Progenitor cell of endocrine pancreas (in vitro differentiated cells): Measurements from ENCODE around the gene TAF8. TPM values are rescaled to one million over a fixed set of nuclear protein-coding genes. Genes with fewer than 3 reads are reported as not detected.

ENCODE experiments used
- DNase-seq: peaks from one replicate; pipeline ENCODE4 v3.0.0; 2021; ENCODE audit warnings: low spot score; ENCODE audit not compliant: unreplicated experiment
- H3K27ac Mint-ChIP-seq: 2 replicates; pipeline ENCODE4 v1.8.0; 2021; ENCODE audit warnings: mild to moderate bottlenecking, moderate library complexity, mixed read lengths
- H3K27me3 Mint-ChIP-seq: 2 replicates; pipeline ENCODE4 v1.8.0; 2021; ENCODE audit warnings: mixed read lengths
- H3K36me3 Mint-ChIP-seq: 2 replicates; pipeline ENCODE4 v1.8.0; 2022; ENCODE audit warnings: mixed read lengths; ENCODE audit not compliant: insufficient read depth
- H3K4me1 Mint-ChIP-seq: 2 replicates; pipeline ENCODE4 v1.8.0; 2021; ENCODE audit warnings: low read depth, mixed read lengths
- H3K4me3 Mint-ChIP-seq: 2 replicates; pipeline ENCODE4 v1.8.0; 2021; ENCODE audit warnings: low read depth, mild to moderate bottlenecking, moderate library complexity, mixed read lengths
- H3K9me3 Mint-ChIP-seq: 2 replicates; pipeline ENCODE4 v1.8.0; 2021; ENCODE audit warnings: low read depth, mixed read lengths
- total RNA-seq: library from RNA; stranded (reverse); gene quantifications from 2 replicates; pipeline ENCODE4 v1.2.1, GENCODE V29; 2021
- TF ChIP-seq, protein P1 (sequence below): fragments of 200-600 bp; sonication (generic); IDR thresholded peaks from one replicate; pipeline ENCODE4 v1.5.0; 2021; ENCODE audit warnings: antibody characterized with exemption, mild to moderate bottlenecking; ENCODE audit not compliant: unreplicated experiment

The TAF8 gene
- total RNA-seq, 1 donor from 2014 or later, result 38.9 TPM

DNA sequence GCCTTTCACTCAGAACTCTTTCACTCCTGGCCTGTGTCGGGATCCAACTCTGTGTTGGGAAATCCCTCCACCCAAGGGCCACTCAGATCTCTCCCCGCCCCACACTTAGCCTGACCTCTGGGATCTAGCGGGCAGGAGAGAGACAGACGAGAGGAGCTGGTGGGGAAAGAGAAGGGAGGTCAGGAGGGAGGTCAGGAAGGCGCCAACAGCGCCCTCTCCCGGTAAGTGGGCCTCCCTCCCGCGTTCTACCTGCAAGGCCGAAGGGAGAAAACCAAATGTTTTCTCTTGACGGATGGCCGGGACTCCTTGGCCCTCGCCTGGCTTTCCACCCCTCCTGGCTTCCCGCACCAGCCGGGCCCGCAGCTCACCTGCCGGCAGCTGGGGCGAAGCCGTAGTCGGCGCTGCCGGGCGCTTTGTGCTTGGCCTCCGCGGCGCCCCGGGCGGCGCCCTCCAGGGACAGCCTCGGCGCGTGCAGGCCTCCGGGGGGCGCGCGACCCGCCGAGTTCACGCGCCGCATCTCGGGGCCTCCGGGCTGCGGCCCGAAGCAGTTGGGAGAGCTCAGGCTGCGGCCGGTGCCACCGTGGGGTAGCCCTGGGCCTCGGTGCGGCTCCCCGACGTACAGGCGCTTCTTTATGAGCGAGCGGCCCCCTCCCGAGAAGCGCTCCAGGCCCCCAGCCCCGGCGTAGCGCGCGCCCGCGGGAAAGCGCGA, 53.9 kb downstream of the TAF8 start:
- Mint-ChIP-seq H3K4me1 (peaks cover 15% of the 10 kb centered on the region), H3K27ac (no peak overlapping the region), H3K9me3 (no peaks in the 10 kb centered on the region), H3K27me3 (no peaks in the 10 kb centered on the region), H3K4me3 (peak overlapping the region; percentile 56), H3K36me3 (peaks cover 4% of the 10 kb centered on the region)
- TF ChIP-seq, protein P1, sequence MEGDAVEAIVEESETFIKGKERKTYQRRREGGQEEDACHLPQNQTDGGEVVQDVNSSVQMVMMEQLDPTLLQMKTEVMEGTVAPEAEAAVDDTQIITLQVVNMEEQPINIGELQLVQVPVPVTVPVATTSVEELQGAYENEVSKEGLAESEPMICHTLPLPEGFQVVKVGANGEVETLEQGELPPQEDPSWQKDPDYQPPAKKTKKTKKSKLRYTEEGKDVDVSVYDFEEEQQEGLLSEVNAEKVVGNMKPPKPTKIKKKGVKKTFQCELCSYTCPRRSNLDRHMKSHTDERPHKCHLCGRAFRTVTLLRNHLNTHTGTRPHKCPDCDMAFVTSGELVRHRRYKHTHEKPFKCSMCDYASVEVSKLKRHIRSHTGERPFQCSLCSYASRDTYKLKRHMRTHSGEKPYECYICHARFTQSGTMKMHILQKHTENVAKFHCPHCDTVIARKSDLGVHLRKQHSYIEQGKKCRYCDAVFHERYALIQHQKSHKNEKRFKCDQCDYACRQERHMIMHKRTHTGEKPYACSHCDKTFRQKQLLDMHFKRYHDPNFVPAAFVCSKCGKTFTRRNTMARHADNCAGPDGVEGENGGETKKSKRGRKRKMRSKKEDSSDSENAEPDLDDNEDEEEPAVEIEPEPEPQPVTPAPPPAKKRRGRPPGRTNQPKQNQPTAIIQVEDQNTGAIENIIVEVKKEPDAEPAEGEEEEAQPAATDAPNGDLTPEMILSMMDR, result peak; percentile 94
- peak; percentile 59 for DNase-seq

DNA sequence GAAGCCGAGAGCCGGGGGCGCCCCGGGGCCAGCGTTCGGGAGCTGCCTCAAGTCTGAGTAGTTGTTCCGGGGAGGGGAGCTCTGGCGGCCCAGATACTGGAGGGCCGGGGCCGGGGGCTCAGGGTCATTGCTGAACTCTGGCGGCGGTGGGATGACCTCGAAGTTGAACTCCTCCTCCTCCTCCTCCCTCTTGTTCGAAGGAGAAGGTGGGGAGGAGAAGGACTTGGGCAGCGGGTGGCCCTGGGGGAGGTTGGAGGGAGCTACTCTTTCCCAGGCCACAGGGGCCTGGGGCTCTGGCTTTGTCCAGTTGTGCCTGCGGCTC, 54.4 kb downstream of the TAF8 start:
- no peak overlapping the region for H3K27ac Mint-ChIP-seq
- H3K4me3 Mint-ChIP-seq, result peak overlapping the region; percentile 52

DNA sequence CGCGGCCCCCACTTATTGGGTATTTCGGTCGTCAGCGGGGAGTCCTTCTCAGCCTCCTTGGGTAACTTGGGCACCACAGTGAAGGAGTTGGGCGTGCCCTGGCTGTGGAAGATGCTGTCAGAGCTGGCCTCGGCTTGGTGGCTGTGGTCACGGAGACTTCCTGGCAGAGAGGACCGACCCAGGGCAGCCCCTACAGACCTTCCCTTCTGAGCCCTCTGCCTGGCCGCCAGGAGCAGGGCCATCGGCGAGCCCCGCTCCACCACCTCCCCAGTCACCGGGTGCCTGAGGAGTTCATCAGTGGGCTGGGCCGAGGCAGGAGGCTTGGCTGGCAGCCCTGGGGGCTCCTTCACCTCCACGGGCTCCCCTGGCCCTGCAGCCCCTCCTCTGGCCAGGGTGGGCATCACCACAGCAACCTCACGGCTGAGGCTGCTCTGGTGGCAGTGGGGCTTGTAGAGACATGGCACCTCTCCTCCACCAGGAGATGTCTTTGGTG, 54.9 kb downstream of the TAF8 start:
- DNase-seq, result no peak
- H3K9me3 Mint-ChIP-seq, result no peaks in the 10 kb centered on the region

More for the DNA sequence above, 54.4 kb downstream of the TAF8 start:
- peaks cover 6% of the 10 kb centered on the region for H3K36me3 Mint-ChIP-seq
- TF ChIP-seq, protein P1, result no peak
- no peaks in the 10 kb centered on the region for H3K9me3 Mint-ChIP-seq
- H3K27me3 Mint-ChIP-seq, result no peaks in the 10 kb centered on the region
- peaks cover 12% of the 10 kb centered on the region for H3K4me1 Mint-ChIP-seq
- no peak for DNase-seq

DNA sequence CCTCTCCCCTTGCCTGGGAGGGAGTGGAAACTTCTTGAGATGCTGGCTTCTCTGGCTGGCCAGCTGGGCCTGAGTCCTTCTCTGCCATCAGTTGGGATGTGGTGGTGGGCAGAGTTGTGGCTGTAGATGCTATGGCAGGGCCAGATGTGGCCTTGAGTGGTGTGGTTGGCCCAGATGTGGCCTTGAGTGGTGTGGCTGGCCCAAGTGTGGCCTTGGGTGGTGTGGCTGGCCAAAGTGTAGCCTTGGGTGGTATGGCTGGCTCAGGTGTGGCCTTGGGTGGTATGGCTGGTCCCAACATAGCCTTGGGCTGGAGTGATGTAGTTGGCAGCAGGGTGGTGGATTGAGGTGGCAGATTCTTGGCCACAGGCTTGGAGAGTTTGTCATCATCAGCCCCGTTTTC, 55.4 kb downstream of the TAF8 start:
- peak overlapping the region; percentile 67 for H3K27ac Mint-ChIP-seq
- TF ChIP-seq, protein P1, result no peak
- no peaks in the 10 kb centered on the region for H3K27me3 Mint-ChIP-seq
- peaks cover 7% of the 10 kb centered on the region for H3K4me1 Mint-ChIP-seq
- H3K36me3 Mint-ChIP-seq, result peaks cover 12% of the 10 kb centered on the region
- no peak overlapping the region for H3K4me3 Mint-ChIP-seq
- no peak for DNase-seq
- H3K9me3 Mint-ChIP-seq, result no peaks in the 10 kb centered on the region

More for the DNA sequence above, 54.9 kb downstream of the TAF8 start:
- H3K36me3 Mint-ChIP-seq, result peaks cover 10% of the 10 kb centered on the region
- no peak overlapping the region for H3K27ac Mint-ChIP-seq
- H3K27me3 Mint-ChIP-seq, result no peaks in the 10 kb centered on the region
- TF ChIP-seq, protein P1, result no peak
- peak overlapping the region; percentile 52 for H3K4me3 Mint-ChIP-seq
- H3K4me1 Mint-ChIP-seq, result peaks cover 9% of the 10 kb centered on the region

DNA sequence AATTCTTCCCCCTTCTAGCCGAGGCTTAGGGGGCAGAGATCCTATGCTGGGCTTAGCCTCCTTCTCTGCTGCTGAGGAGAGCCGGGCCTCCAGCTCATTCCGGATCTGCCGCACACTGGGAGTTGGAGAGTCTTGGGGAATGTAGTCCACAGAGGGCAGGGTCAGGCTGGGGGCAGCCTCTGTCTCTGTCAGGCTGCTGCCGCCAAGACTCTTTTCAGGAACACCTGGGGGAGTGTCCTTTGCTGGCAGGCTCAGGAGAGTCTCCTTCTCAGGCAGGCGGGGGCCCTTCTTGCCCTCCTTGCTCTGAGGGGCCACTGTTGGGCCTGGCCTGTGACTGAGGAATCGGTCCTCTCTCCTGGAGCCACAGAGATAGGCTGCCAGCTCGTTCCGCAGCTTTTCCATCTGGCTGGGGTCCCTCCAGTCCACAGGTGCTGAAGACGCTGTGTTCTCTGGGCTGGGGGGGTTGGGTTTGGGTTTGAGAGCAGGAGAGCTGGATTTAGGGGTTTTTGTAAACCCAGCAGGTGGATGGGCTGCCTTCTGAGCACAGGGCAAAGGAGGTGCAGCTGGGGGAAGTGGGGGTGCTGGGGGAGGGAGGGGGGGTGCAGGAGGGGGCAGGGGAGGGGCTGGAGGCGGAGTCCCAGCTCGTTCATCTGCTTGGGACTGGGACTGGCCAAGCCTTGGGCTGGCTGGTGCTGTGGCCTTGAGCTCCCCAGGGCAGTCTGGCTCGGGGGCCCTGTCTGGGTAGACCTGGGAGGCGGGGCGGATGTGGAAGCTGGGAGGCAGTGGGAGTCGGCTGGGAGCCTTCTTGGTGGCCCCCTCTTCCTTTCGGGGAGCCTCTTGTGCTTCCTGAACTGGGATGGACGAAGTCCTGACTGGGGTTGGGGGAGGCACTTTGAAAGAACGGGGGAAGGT, 56.0 kb downstream of the TAF8 start:
- H3K9me3 Mint-ChIP-seq, result no peaks in the 10 kb centered on the region
- no peak for DNase-seq
- peak overlapping the region; percentile 67 for H3K27ac Mint-ChIP-seq
- no peaks in the 10 kb centered on the region for H3K27me3 Mint-ChIP-seq
- peaks cover 12% of the 10 kb centered on the region for H3K36me3 Mint-ChIP-seq
- H3K4me3 Mint-ChIP-seq, result no peak overlapping the region
- peaks cover 5% of the 10 kb centered on the region for H3K4me1 Mint-ChIP-seq
- TF ChIP-seq, protein P1, result no peak
